H9 (cell line): ENCODE measurements around the gene STK24. TPM values are rescaled to one million over a fixed set of nuclear protein-coding genes. Genes with fewer than 3 reads are reported as not detected.
A peak's percentile ranks its signal among the peaks of the same experiment; 100 is the strongest.

Source experiments
- DNase-seq: peaks from one replicate; pipeline ENCODE4 v3.0.0-alpha.2; 2017
- H2AFZ ChIP-seq: one replicate; pipeline ENCODE4 v1.6.1; 2013; ENCODE audit warnings: mild to moderate bottlenecking, low read length, control low read depth, moderate library complexity
- H2AK5ac ChIP-seq: 2 replicates; pipeline ENCODE4 v1.6.1; 2013; ENCODE audit warnings: low read length, control low read depth, mixed read lengths; ENCODE audit not compliant: insufficient read length
- H2BK120ac ChIP-seq: one replicate; pipeline ENCODE4 v1.6.1; 2013; ENCODE audit warnings: low read depth, mild to moderate bottlenecking, low read length, control low read depth, inconsistent platforms; ENCODE audit not compliant: poor library complexity, severe bottlenecking
- H2BK12ac ChIP-seq: 2 replicates; pipeline ENCODE4 v1.6.1; 2013; ENCODE audit warnings: low read length, control low read depth, mixed read lengths, low read depth; ENCODE audit not compliant: insufficient read length
- H2BK15ac ChIP-seq: 2 replicates; pipeline ENCODE4 v1.6.1; 2013; ENCODE audit warnings: low read depth, low read length, control low read depth
- H2BK20ac ChIP-seq: one replicate; pipeline ENCODE4 v1.6.1; 2013; ENCODE audit warnings: low read depth, mild to moderate bottlenecking, low read length, control low read depth, inconsistent platforms; ENCODE audit not compliant: poor library complexity, severe bottlenecking
- H2BK5ac ChIP-seq: 2 replicates; pipeline ENCODE4 v1.6.1; 2013; ENCODE audit warnings: low read length, control low read depth, mixed read lengths; ENCODE audit not compliant: insufficient read length
- H3K14ac ChIP-seq: 2 replicates; pipeline ENCODE4 v1.6.1; 2013; ENCODE audit warnings: low read length, control low read depth; ENCODE audit not compliant: insufficient read depth
- H3K18ac ChIP-seq: 2 replicates; pipeline ENCODE4 v1.6.1; 2013; ENCODE audit warnings: low read depth, mild to moderate bottlenecking, mixed read lengths, low read length, control low read depth; ENCODE audit not compliant: insufficient read length
- H3K23ac ChIP-seq: 2 replicates; pipeline ENCODE4 v1.6.1; 2013; ENCODE audit warnings: low read length, control low read depth, mixed read lengths, low read depth; ENCODE audit not compliant: insufficient read length
- H3K23me2 ChIP-seq: 2 replicates; pipeline ENCODE4 v1.6.1; 2013; ENCODE audit warnings: low read depth, mild to moderate bottlenecking, mixed read lengths, low read length, control low read depth; ENCODE audit not compliant: insufficient read length, poor library complexity, severe bottlenecking
- H3K27ac ChIP-seq: 2 replicates; pipeline ENCODE4 v1.5.1; 2013; ENCODE audit warnings: low read length, control low read depth, mixed read lengths, low read depth; ENCODE audit not compliant: insufficient read length
- H3K27me3 ChIP-seq: 2 replicates; pipeline ENCODE4 v1.6.1; 2013; ENCODE audit warnings: low read length, control low read depth, inconsistent platforms; ENCODE audit not compliant: insufficient read depth
- H3K4ac ChIP-seq: 2 replicates; pipeline ENCODE4 v1.6.1; 2013; ENCODE audit warnings: low read depth, mild to moderate bottlenecking, control low read depth, inconsistent platforms, low read length, moderate library complexity
- H3K4me1 ChIP-seq: 2 replicates; pipeline ENCODE4 v1.6.1; 2013; ENCODE audit warnings: low read length, control low read depth, inconsistent platforms; ENCODE audit not compliant: insufficient read depth
- H3K4me2 ChIP-seq: 2 replicates; pipeline ENCODE4 v1.6.1; 2013; ENCODE audit warnings: low read length, control low read depth, mixed read lengths; ENCODE audit not compliant: insufficient read length, insufficient read depth
- H3K56ac ChIP-seq: 2 replicates; pipeline ENCODE4 v1.6.1; 2013; ENCODE audit warnings: low read depth, mild to moderate bottlenecking, mixed read lengths, low read length, control low read depth; ENCODE audit not compliant: insufficient read length
- H3K79me1 ChIP-seq: 2 replicates; pipeline ENCODE4 v1.6.1; 2013; ENCODE audit warnings: low read depth, mild to moderate bottlenecking, moderate library complexity, low read length, control low read depth, inconsistent platforms; ENCODE audit not compliant: insufficient read depth, poor library complexity, severe bottlenecking
- H3K79me2 ChIP-seq: 2 replicates; pipeline ENCODE4 v1.6.1; 2013; ENCODE audit warnings: low read length, control low read depth, inconsistent platforms; ENCODE audit not compliant: insufficient read depth
- H3K9ac ChIP-seq: 2 replicates; pipeline ENCODE4 v1.6.1; 2013; ENCODE audit warnings: low read length, control low read depth, mixed read lengths; ENCODE audit not compliant: insufficient read length; ENCODE audit errors: extremely low read depth
- H3K9me3 ChIP-seq: one replicate; pipeline ENCODE4 v1.6.1; 2013; ENCODE audit warnings: low read depth, low read length, inconsistent platforms; ENCODE audit not compliant: control insufficient read depth
- H3T11ph ChIP-seq: one replicate; pipeline ENCODE4 v1.6.1; 2013; ENCODE audit warnings: mild to moderate bottlenecking, low read length, control low read depth, inconsistent platforms
- H4K20me1 ChIP-seq: one replicate; pipeline ENCODE4 v1.6.1; 2013; ENCODE audit not compliant: control insufficient read depth, insufficient read length, insufficient read depth
- H4K5ac ChIP-seq: 2 replicates; pipeline ENCODE4 v1.6.1; 2013; ENCODE audit warnings: low read depth, mild to moderate bottlenecking, mixed read lengths, low read length, control low read depth; ENCODE audit not compliant: insufficient read length
- H4K8ac ChIP-seq: replicated peaks from 2 replicates; pipeline ENCODE4 v1.6.1; 2013; ENCODE audit warnings: low read length, control low read depth, mixed read lengths, low read depth; ENCODE audit not compliant: insufficient read length
- H4K91ac ChIP-seq: 2 replicates; pipeline ENCODE4 v1.6.1; 2013; ENCODE audit warnings: low read depth, mild to moderate bottlenecking, moderate library complexity, mixed read lengths, low read length, control low read depth; ENCODE audit not compliant: insufficient read length
- H3K27ac Mint-ChIP-seq, 3 experiments: 2 replicates in 2 of 3; 3 replicates in 1 of 3; pipeline ENCODE4 v1.8.0; 2020 to 2021; ENCODE audit warnings: mixed read lengths in 3 of 3, mild to moderate bottlenecking in 1 of 3, moderate library complexity in 1 of 3
- H3K27me3 Mint-ChIP-seq: 2 replicates; pipeline ENCODE4 v1.8.0; 2021; ENCODE audit warnings: low read depth, mild to moderate bottlenecking, moderate library complexity, mixed read lengths
- H3K36me3 Mint-ChIP-seq, 3 experiments: 2 replicates in 2 of 3; 3 replicates in 1 of 3; pipeline ENCODE4 v1.8.0; 2020 to 2021; ENCODE audit warnings: low read depth in 3 of 3, mixed read lengths in 3 of 3; ENCODE audit not compliant: insufficient read depth in 1 of 3
- H3K4me1 Mint-ChIP-seq, 2 experiments: 2 replicates each; pipeline ENCODE4 v1.8.0; 2020; ENCODE audit warnings: mixed read lengths in 2 of 2
- H3K4me3 Mint-ChIP-seq, 2 experiments: 2 replicates in 1 of 2; 3 replicates in 1 of 2; pipeline ENCODE4 v1.8.0; 2020 to 2021; ENCODE audit warnings: mild to moderate bottlenecking in 2 of 2, mixed read lengths in 2 of 2, moderate library complexity in 1 of 2
- H3K9me3 Mint-ChIP-seq, 2 experiments: 2 replicates in 1 of 2; 3 replicates in 1 of 2; pipeline ENCODE4 v1.8.0; 2020; ENCODE audit warnings: mild to moderate bottlenecking in 2 of 2, mixed read lengths in 2 of 2, moderate library complexity in 1 of 2
- WGBS: extraction: QIAGEN DNeasy Blood & Tissue Kit; methylation state at CpG from one replicate; pipeline ENCODE4 v1.1.7; 2013; ENCODE audit warnings: missing lambda C conversion rate, low lambda C conversion rate, mixed read lengths; ENCODE audit not compliant: insufficient read length; ENCODE audit errors: extremely low coverage; 5-methylcytosine and 5-hydroxymethylcytosine counted together
- total RNA-seq: library from RNA; stranded (reverse); gene quantifications from 2 replicates; pipeline ENCODE4 v1.2.1, GENCODE V29; 2021
- TF ChIP-seq, protein P1 (sequence below): fragments of 200-600 bp; sonication (generic); conservative IDR thresholded peaks from 3 replicates; pipeline ENCODE4 v1.8.0; 2021; ENCODE audit warnings: antibody characterized with exemption, mild to moderate bottlenecking

The STK24 gene
- total RNA-seq, 1 experiment from 2014 or later = 134 TPM

DNA sequence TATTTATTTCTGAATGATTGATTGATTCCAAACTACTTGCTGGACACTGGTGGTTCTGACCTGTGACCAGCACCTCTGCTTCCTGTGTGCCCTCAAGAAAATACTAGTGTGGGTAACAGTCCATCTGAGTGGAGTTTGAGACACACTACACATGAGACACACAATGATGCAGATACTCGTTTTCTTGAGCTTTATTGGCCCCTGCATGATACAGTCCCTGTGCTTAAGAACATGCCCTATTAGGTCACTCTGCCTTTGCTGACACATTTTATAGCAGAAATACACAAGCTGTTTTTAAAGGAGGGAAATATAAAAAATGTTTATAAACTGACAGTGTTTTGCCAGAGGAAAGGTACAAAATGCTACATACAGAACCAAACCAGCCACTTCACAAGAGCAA is 126.9 kb downstream of the STK24 start:
- Histone ChIP-seq H2BK12ac (no peak overlapping the region), H2AFZ (no peak overlapping the region), H3K27me3 (no peaks in the 10 kb centered on the region), H3K9me3 (no peaks in the 10 kb centered on the region), H3K79me2 (no peaks in the 10 kb centered on the region), H3K4ac (no peak overlapping the region), H4K91ac (no peak overlapping the region), H2BK5ac (no peak overlapping the region), H3K14ac (no peak overlapping the region), H2BK20ac (no peak overlapping the region), H3K23me2 (no peaks in the 10 kb centered on the region), H3K79me1 (no peaks in the 10 kb centered on the region), H4K8ac (no peak overlapping the region), H2BK120ac (no peak overlapping the region), H3K9ac (no peak overlapping the region), H2BK15ac (no peak overlapping the region), H3K18ac (no peak overlapping the region), H3K56ac (no peak overlapping the region), H3K4me2 (no peak overlapping the region), H4K20me1 (peaks cover 2% of the 10 kb centered on the region), H2AK5ac (no peak overlapping the region), H3T11ph (no peak overlapping the region), H3K27ac (no peak overlapping the region), H3K4me1 (peaks cover 5% of the 10 kb centered on the region; the same call in 1 of the 2 replicates), H4K5ac (no peak overlapping the region), H3K23ac (no peak overlapping the region)
- DNase-seq = no peak
- peak overlapping the region in 2 of 3 experiments; percentile 29 to 79; a peak in 4 of 7 replicates for H3K27ac Mint-ChIP-seq
- no peaks in the 10 kb centered on the region for H3K9me3 Mint-ChIP-seq
- no peaks in the 10 kb centered on the region; the same call in 1 of the 2 replicates for H3K27me3 Mint-ChIP-seq
- H3K36me3 Mint-ChIP-seq = peaks cover 21 to 63% (median 61%) of the 10 kb centered on the region in 3 experiments; a peak in 6 of 7 replicates
- TF ChIP-seq, protein P1, sequence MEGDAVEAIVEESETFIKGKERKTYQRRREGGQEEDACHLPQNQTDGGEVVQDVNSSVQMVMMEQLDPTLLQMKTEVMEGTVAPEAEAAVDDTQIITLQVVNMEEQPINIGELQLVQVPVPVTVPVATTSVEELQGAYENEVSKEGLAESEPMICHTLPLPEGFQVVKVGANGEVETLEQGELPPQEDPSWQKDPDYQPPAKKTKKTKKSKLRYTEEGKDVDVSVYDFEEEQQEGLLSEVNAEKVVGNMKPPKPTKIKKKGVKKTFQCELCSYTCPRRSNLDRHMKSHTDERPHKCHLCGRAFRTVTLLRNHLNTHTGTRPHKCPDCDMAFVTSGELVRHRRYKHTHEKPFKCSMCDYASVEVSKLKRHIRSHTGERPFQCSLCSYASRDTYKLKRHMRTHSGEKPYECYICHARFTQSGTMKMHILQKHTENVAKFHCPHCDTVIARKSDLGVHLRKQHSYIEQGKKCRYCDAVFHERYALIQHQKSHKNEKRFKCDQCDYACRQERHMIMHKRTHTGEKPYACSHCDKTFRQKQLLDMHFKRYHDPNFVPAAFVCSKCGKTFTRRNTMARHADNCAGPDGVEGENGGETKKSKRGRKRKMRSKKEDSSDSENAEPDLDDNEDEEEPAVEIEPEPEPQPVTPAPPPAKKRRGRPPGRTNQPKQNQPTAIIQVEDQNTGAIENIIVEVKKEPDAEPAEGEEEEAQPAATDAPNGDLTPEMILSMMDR = no peak
- no peak overlapping the region for H3K4me3 Mint-ChIP-seq
- WGBS = no CpG with 5 or more reads among the region's 1 CpG
- peaks cover 31 to 41% of the 10 kb centered on the region in 2 experiments for H3K4me1 Mint-ChIP-seq
